Neuronal stem cell (in vitro differentiated cells): ENCODE measurements around the gene MACROD1.

Experiments
- DNase-seq: peaks from one replicate; pipeline ENCODE4 v3.0.0-alpha.2; 2013; ENCODE audit warnings: low spot score
- H2AFZ ChIP-seq: one replicate; pipeline ENCODE4 v1.6.1; 2013; ENCODE audit warnings: mild to moderate bottlenecking, low read length, inconsistent platforms
- H2AK5ac ChIP-seq: 2 replicates; pipeline ENCODE4 v1.6.1; 2013; ENCODE audit warnings: low read depth, mild to moderate bottlenecking, inconsistent platforms, low read length, moderate library complexity, mixed read lengths
- H2BK120ac ChIP-seq: 2 replicates; pipeline ENCODE4 v1.6.1; 2013; ENCODE audit warnings: low read depth, mild to moderate bottlenecking, inconsistent platforms, low read length, moderate library complexity, mixed read lengths
- H2BK12ac ChIP-seq: one replicate; pipeline ENCODE4 v1.6.1; 2013; ENCODE audit warnings: low read length, inconsistent platforms
- H2BK15ac ChIP-seq: 2 replicates; pipeline ENCODE4 v1.6.1; 2013; ENCODE audit warnings: mild to moderate bottlenecking, low read length, inconsistent platforms, mixed read lengths
- H2BK5ac ChIP-seq: one replicate; pipeline ENCODE4 v1.6.1; 2013; ENCODE audit warnings: inconsistent platforms, mild to moderate bottlenecking, low read length, moderate library complexity
- H3K14ac ChIP-seq: one replicate; pipeline ENCODE4 v1.6.1; 2013; ENCODE audit warnings: low read length, inconsistent platforms
- H3K18ac ChIP-seq: 2 replicates; pipeline ENCODE4 v1.6.1; 2013; ENCODE audit warnings: low read length, inconsistent platforms
- H3K23ac ChIP-seq: 2 replicates; pipeline ENCODE4 v1.6.1; 2013; ENCODE audit warnings: low read depth, mild to moderate bottlenecking, mixed read lengths, low read length, inconsistent platforms; ENCODE audit not compliant: poor library complexity
- H3K27ac ChIP-seq: replicated peaks from 3 replicates; pipeline ENCODE4 v1.5.1; 2013; ENCODE audit warnings: low read length, inconsistent platforms
- H3K27me3 ChIP-seq, 3 experiments: 2 replicates each; pipeline ENCODE4 v1.6.1; 2013; ENCODE audit warnings: low read length in 3 of 3, mild to moderate bottlenecking in 2 of 3, inconsistent platforms in 1 of 3, low read depth in 1 of 3, mixed read lengths in 1 of 3, moderate library complexity in 1 of 3; ENCODE audit not compliant: control insufficient read depth in 3 of 3, insufficient read depth in 3 of 3
- H3K36me3 ChIP-seq, 2 donors: replicated peaks in 1 of 2; 2 replicates each; pipeline ENCODE4 v1.6.1; 2013; ENCODE audit warnings: low read length in 2 of 2; ENCODE audit not compliant: control insufficient read depth in 2 of 2, insufficient read depth in 2 of 2
- H3K4ac ChIP-seq: 2 replicates; pipeline ENCODE4 v1.6.1; 2013; ENCODE audit warnings: inconsistent platforms, mild to moderate bottlenecking, low read length, moderate library complexity
- H3K4me1 ChIP-seq, 2 donors: 1 replicate in 1 of 2; 2 replicates in 1 of 2; pipeline ENCODE4 v1.6.1; 2013; ENCODE audit warnings: low read length in 2 of 2, low read depth in 1 of 2; ENCODE audit not compliant: control insufficient read depth in 2 of 2, insufficient read depth in 1 of 2
- H3K4me2 ChIP-seq: one replicate; pipeline ENCODE4 v1.6.1; 2013; ENCODE audit warnings: mild to moderate bottlenecking, low read length, inconsistent platforms; ENCODE audit not compliant: insufficient read depth, poor library complexity, severe bottlenecking
- H3K4me3 ChIP-seq, 2 donors: 2 replicates each; pipeline ENCODE4 v1.5.1; 2013; ENCODE audit warnings: low read length in 2 of 2, mild to moderate bottlenecking in 2 of 2, inconsistent platforms in 1 of 2, moderate library complexity in 1 of 2
- H3K79me1 ChIP-seq: one replicate; pipeline ENCODE4 v1.6.1; 2013; ENCODE audit warnings: low read depth, mild to moderate bottlenecking, inconsistent platforms, low read length, moderate library complexity
- H3K9ac ChIP-seq: one replicate; pipeline ENCODE4 v1.6.1; 2013; ENCODE audit warnings: mild to moderate bottlenecking, low read depth, low read length, inconsistent platforms; ENCODE audit not compliant: poor library complexity
- H3K9me3 ChIP-seq, 2 donors: replicated peaks in 1 of 2; 2 replicates each; pipeline versions ENCODE3 to v1.6.1; 2013; ENCODE audit warnings: low read length in 2 of 2, mild to moderate bottlenecking in 2 of 2, inconsistent platforms in 1 of 2, low read depth in 1 of 2, mixed read lengths in 1 of 2, moderate library complexity in 1 of 2; ENCODE audit not compliant: control insufficient read depth in 2 of 2, insufficient read depth in 1 of 2
- H4K8ac ChIP-seq: one replicate; pipeline ENCODE4 v1.6.1; 2013; ENCODE audit warnings: low read depth, mild to moderate bottlenecking, inconsistent platforms, low read length, moderate library complexity
- H4K91ac ChIP-seq: one replicate; pipeline ENCODE4 v1.6.1; 2013; ENCODE audit warnings: low read length, low read depth, mild to moderate bottlenecking, inconsistent platforms; ENCODE audit not compliant: poor library complexity
- WGBS, 2 donors: extraction: QIAGEN DNeasy Blood & Tissue Kit; methylation state at CpG; one replicate each; pipeline ENCODE4 v1.1.7; 2013; ENCODE audit warnings: missing lambda C conversion rate in 2 of 2, mixed read lengths in 1 of 2; ENCODE audit not compliant: insufficient read length in 2 of 2, insufficient replicate concordance in 1 of 2; ENCODE audit errors: extremely low coverage in 2 of 2; 5-methylcytosine and 5-hydroxymethylcytosine counted together

The MACROD1 gene

GRCh38 chr11:64132982-64133705 lies 32.8 kb downstream of the MACROD1 start:
- peak overlapping the region; percentile 85 for H3K14ac ChIP-seq
- H2BK15ac ChIP-seq = peak overlapping the region; percentile 86
- H3K4me3 ChIP-seq = no peak overlapping the region
- no peak overlapping the region for H4K91ac ChIP-seq
- peaks cover 14 to 23% of the 10 kb centered on the region in 2 donors for H3K4me1 ChIP-seq
- no peak overlapping the region for H3K23ac ChIP-seq
- H2AK5ac ChIP-seq = peak overlapping the region; percentile 99
- no peak overlapping the region for H3K4me2 ChIP-seq
- peak overlapping the region; percentile 17 for H2BK5ac ChIP-seq
- H2BK12ac ChIP-seq = peak overlapping the region; percentile 86
- no CpG with 5 or more reads among the region's 17 CpGs for WGBS, 2 donors
- H3K79me1 ChIP-seq = peaks cover 17% of the 10 kb centered on the region
- H3K18ac ChIP-seq = peak overlapping the region; percentile 44
- no peak overlapping the region for H3K27ac ChIP-seq
- H3K9me3 ChIP-seq = no peaks in the 10 kb centered on the region
- H3K4ac ChIP-seq = no peak overlapping the region
- H3K9ac ChIP-seq = peak overlapping the region; percentile 38
- H2BK120ac ChIP-seq = no peak overlapping the region
- H3K36me3 ChIP-seq = no peaks in the 10 kb centered on the region
- no peak overlapping the region for H2AFZ ChIP-seq
- H3K27me3 ChIP-seq = peaks cover 0 to 7% (median 0%) of the 10 kb centered on the region in 3 experiments
- H4K8ac ChIP-seq = no peak overlapping the region
- no peak for DNase-seq

DNA sequence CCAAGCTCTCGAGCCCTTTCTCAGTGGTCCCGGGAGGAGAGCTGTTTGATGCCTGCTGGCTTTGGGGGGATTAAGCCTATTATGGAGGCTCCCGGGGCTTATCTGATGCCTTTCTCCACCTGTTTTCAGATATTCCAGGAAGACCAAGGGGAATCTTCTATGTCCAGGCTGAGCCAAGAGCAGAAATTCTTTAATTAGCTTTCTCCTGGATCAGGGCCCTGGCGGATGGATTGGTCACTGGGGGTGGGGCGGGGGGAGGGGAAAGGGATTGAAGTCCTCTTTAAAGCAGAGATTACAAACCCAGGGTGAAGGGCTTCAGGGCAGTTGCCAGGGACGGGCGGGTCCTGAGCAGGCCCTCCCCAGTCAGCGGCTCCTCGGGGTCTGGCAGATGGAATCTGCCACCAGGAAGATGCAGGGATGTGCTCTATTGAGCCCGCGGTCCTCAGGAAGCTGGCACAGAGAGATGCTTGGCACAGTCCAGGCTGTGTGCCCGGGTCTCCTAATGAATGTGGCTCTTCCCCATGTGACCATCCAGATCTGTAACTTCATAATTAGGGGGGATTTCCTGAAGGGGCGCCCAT lies 33.6 kb downstream of the MACROD1 start:
- H2AFZ ChIP-seq = no peak overlapping the region
- H3K9me3 ChIP-seq = no peaks in the 10 kb centered on the region
- DNase-seq = no peak
- H3K23ac ChIP-seq = no peak overlapping the region
- H2BK5ac ChIP-seq = peak overlapping the region; percentile 17
- no peak overlapping the region for H3K4me3 ChIP-seq
- H2BK120ac ChIP-seq = no peak overlapping the region
- no peak overlapping the region for H4K8ac ChIP-seq
- peak overlapping the region; percentile 82 for H2BK12ac ChIP-seq
- H4K91ac ChIP-seq = no peak overlapping the region
- peak overlapping the region; percentile 99 for H2AK5ac ChIP-seq
- H2BK15ac ChIP-seq = peak overlapping the region; percentile 86
- H3K36me3 ChIP-seq = no peaks in the 10 kb centered on the region
- no peak overlapping the region for H3K4me2 ChIP-seq
- peaks cover 0 to 2% (median 0%) of the 10 kb centered on the region in 3 experiments for H3K27me3 ChIP-seq
- peaks cover 17% of the 10 kb centered on the region for H3K79me1 ChIP-seq
- peak overlapping the region; percentile 38 for H3K9ac ChIP-seq
- H3K4ac ChIP-seq = no peak overlapping the region
- H3K18ac ChIP-seq = peak overlapping the region; percentile 46
- H3K27ac ChIP-seq = peak overlapping the region; percentile 14
- H3K4me1 ChIP-seq = peaks cover 12 to 22% of the 10 kb centered on the region in 2 donors
- no CpG with 5 or more reads among the region's 13 CpGs for WGBS, 2 donors
- peak overlapping the region; percentile 85 for H3K14ac ChIP-seq

- no peaks in the 10 kb centered on the region for H3K27me3 ChIP-seq
- H2BK12ac ChIP-seq = no peak overlapping the region
- no peak overlapping the region for H2BK120ac ChIP-seq
- no peak overlapping the region for H4K8ac ChIP-seq
- no peak overlapping the region for H3K4me2 ChIP-seq
- H3K14ac ChIP-seq = no peak overlapping the region
- H3K18ac ChIP-seq = peak overlapping the region; percentile 5
- H3K9ac ChIP-seq = no peak overlapping the region
- H2AK5ac ChIP-seq = peak overlapping the region; percentile 0
- WGBS, 2 donors = no CpG with 5 or more reads among the region's 9 CpGs
- peak overlapping the region; percentile 14 for H3K27ac ChIP-seq
- H3K4me3 ChIP-seq = no peak overlapping the region
- no peak overlapping the region for H3K4ac ChIP-seq
- no peak for DNase-seq
- H3K9me3 ChIP-seq = no peaks in the 10 kb centered on the region
- no peak overlapping the region for H3K23ac ChIP-seq
- no peaks in the 10 kb centered on the region for H3K36me3 ChIP-seq
- H2BK15ac ChIP-seq = no peak overlapping the region
- peaks cover 12 to 21% of the 10 kb centered on the region in 2 donors for H3K4me1 ChIP-seq
- no peak overlapping the region for H4K91ac ChIP-seq
- H2AFZ ChIP-seq = no peak overlapping the region
- H3K79me1 ChIP-seq = peaks cover 17% of the 10 kb centered on the region
- no peak overlapping the region for H2BK5ac ChIP-seq
Measured at GRCh38 chr11:64131683-64132190, 34.2 kb downstream of the MACROD1 start.

DNA sequence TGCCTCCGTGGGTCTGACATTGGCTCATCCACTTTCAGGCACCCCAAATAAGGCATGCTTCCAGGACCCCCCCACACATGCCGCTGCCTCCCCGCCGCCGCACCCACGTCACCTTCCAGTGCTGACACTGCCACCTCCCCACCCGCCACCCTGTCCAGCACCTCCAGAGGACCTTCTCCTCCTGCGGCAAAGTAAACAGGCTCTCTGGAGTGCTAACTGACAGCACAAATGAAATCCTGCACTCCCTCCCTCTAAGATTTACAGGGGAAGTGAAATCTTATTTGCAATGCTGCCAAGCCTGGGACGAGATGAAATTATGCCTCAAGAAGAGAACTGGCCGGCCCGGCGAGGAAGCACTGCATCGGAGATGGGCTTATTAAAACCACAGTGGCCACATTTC lies 35.3 kb downstream of the MACROD1 start:
- peak overlapping the region; percentile 48 for H3K18ac ChIP-seq
- H3K9ac ChIP-seq = peak overlapping the region; percentile 21
- H3K23ac ChIP-seq = no peak overlapping the region
- no CpG with 5 or more reads among the region's 13 CpGs for WGBS, 2 donors
- no peak overlapping the region for H3K4me3 ChIP-seq
- no peak overlapping the region for H3K4ac ChIP-seq
- H3K27me3 ChIP-seq = no peaks in the 10 kb centered on the region
- H3K9me3 ChIP-seq = no peaks in the 10 kb centered on the region
- peak overlapping the region; percentile 89 for H2BK15ac ChIP-seq
- H2BK12ac ChIP-seq = no peak overlapping the region
- no peak overlapping the region for H4K8ac ChIP-seq
- H4K91ac ChIP-seq = no peak overlapping the region
- peaks cover 12 to 20% of the 10 kb centered on the region in 2 donors for H3K4me1 ChIP-seq
- DNase-seq = no peak
- no peak overlapping the region for H2AFZ ChIP-seq
- H2AK5ac ChIP-seq = peak overlapping the region; percentile 90
- H2BK120ac ChIP-seq = no peak overlapping the region
- peak overlapping the region; percentile 38 for H3K14ac ChIP-seq
- no peaks in the 10 kb centered on the region for H3K36me3 ChIP-seq
- peaks cover 15% of the 10 kb centered on the region for H3K79me1 ChIP-seq
- no peak overlapping the region for H2BK5ac ChIP-seq
- peak overlapping the region; percentile 11 for H3K4me2 ChIP-seq
- H3K27ac ChIP-seq = no peak overlapping the region
